DND-41 (cell line): Measurements from ENCODE around the gene CLCN6.

Experiments
- EZH2 ChIP-seq: IDR thresholded peaks from 3 replicates; pipeline ENCODE4 v1.6.1; 2012; ENCODE audit warnings: borderline replicate concordance, low read depth, mild to moderate bottlenecking, moderate library complexity, low read length, inconsistent platforms; ENCODE audit not compliant: severe bottlenecking
- TF ChIP-seq, protein P1 (sequence below): IDR thresholded peaks from 2 replicates; pipeline ENCODE4 v1.5.1; 2012; ENCODE audit warnings: borderline replicate concordance, low read length, moderate library complexity, mild to moderate bottlenecking; ENCODE audit not compliant: poor library complexity, severe bottlenecking; ENCODE audit errors: extremely low read depth

DNA sequence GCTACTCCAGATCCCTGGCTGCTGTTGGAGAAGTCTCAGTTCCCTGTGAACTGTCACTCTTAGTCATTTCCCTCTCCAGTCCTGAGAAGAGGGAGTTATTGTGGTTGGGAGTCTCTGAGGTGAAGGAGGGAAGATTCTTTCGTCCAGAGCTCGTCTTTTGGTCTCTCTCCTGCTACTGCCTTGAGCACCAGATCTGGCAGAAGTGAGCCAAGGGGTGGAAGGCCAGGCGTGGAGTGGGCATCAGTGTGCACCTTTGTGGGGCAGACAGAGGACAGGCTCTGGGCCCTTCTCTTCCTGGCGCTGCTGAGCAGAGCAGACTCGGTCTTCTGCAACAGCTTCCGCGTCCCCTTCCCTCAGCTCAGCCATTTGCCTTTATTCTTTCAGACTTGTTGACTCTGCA, 19.1 kb downstream of the CLCN6 start:
- TF ChIP-seq, protein P1, sequence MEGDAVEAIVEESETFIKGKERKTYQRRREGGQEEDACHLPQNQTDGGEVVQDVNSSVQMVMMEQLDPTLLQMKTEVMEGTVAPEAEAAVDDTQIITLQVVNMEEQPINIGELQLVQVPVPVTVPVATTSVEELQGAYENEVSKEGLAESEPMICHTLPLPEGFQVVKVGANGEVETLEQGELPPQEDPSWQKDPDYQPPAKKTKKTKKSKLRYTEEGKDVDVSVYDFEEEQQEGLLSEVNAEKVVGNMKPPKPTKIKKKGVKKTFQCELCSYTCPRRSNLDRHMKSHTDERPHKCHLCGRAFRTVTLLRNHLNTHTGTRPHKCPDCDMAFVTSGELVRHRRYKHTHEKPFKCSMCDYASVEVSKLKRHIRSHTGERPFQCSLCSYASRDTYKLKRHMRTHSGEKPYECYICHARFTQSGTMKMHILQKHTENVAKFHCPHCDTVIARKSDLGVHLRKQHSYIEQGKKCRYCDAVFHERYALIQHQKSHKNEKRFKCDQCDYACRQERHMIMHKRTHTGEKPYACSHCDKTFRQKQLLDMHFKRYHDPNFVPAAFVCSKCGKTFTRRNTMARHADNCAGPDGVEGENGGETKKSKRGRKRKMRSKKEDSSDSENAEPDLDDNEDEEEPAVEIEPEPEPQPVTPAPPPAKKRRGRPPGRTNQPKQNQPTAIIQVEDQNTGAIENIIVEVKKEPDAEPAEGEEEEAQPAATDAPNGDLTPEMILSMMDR: no peak
- no peak for TF ChIP-seq EZH2
